A549 treated with CORT108297 at 1 μM for 4 hours (cell line): ENCODE measurements around the gene HJV. TPM values are rescaled to one million over a fixed set of nuclear protein-coding genes. Genes with fewer than 3 reads are reported as not detected.

Source experiments
- total RNA-seq: library from RNA; stranded (reverse); fragments of 200-300 nt; extraction: Qiagen RNA extraction; gene quantifications from 5 replicates; pipeline ENCODE4 v1.2.3, GENCODE V29; 2022

The HJV gene
- total RNA-seq: not detected in 5 replicates

GRCh38 chr1:146021622-146022402 is at the start of gene HJV:
Gene HJV, minus strand, starts transcription at chr1:146021735. Its CDS starts 1,504 bp downstream, at chr1:146020231.

GRCh38 chr1:145996433-145997015 is 25.0 kb downstream of the HJV start, which contains the start of gene TXNIP:
Gene TXNIP, minus strand, starts transcription at chr1:145996579. Its CDS starts 313 bp downstream, at chr1:145996266.

Other genes starting within 250 kb of the HJV start
- gene RNF115, start 197.6 kb downstream of the HJV start, total RNA-seq: 9.8 to 11.3 TPM (median 10.7 TPM) in 5 replicates
- gene POLR3C, start 197.5 kb downstream of the HJV start, total RNA-seq: 32.7 to 37.1 TPM (median 34.8 TPM) in 5 replicates
- 5.5 to 6.8 TPM (median 6.2 TPM) in 5 replicates for gene NUDT17, start 176.1 kb downstream of the HJV start, total RNA-seq
- 24.2 to 34.2 TPM (median 29.6 TPM) in 5 replicates for gene PIAS3, start 162.7 kb downstream of the HJV start, total RNA-seq
- not detected in 5 replicates for gene ANKRD35, start 135.9 kb downstream of the HJV start, total RNA-seq
- 0.34 to 0.70 TPM (median 0.58 TPM) in 5 replicates for gene ITGA10, start 111.7 kb downstream of the HJV start, total RNA-seq
- gene PEX11B, start 103.0 kb downstream of the HJV start, total RNA-seq: 23.1 to 28.9 TPM (median 27.6 TPM) in 5 replicates
- gene RBM8A, start 94.3 kb downstream of the HJV start, total RNA-seq: 191 to 243 TPM (median 201 TPM) in 5 replicates
- gene LIX1L, start 63.7 kb downstream of the HJV start, total RNA-seq: 8.6 to 11.1 TPM (median 9.3 TPM) in 5 replicates
- gene ANKRD34A, start 57.2 kb downstream of the HJV start, total RNA-seq: 0.10 to 0.23 TPM (median 0.16 TPM) in 5 replicates
- gene POLR3GL, start 57.0 kb downstream of the HJV start, total RNA-seq: 9.2 to 11.6 TPM (median 10.5 TPM) in 5 replicates
- 0.08 to 0.30 TPM (median 0.15 TPM) in 5 replicates for gene TXNIP, start 25.2 kb downstream of the HJV start, total RNA-seq
- gene NBPF10, start 123.1 kb upstream of the HJV start, total RNA-seq: 0.46 to 0.75 TPM (median 0.57 TPM) in 5 replicates
- 12.5 to 16.5 TPM (median 15.8 TPM) in 5 replicates for gene NOTCH2NLA, start 207.3 kb upstream of the HJV start, total RNA-seq